ENCODE results near the gene TXNDC12. TPM values are rescaled to one million over a fixed set of nuclear protein-coding genes. Genes with fewer than 3 reads are reported as not detected.

Gene TXNDC12
- total and polyA plus RNA-seq, 12 donors = 14.5 to 74.8 (median 48.2) TPM

- H3K4me3 ChIP-seq = no peak overlapping the region
- no peaks in the 10 kb centered on the region for H3K36me3 ChIP-seq (replicated peaks in 1 of 2)
- H3K9me3 ChIP-seq (replicated peaks in 1 of 3) = no peaks in the 10 kb centered on the region
- DNase-seq = no peak
- no peaks in the 10 kb centered on the region for H3K27me3 ChIP-seq
- intact Hi-C loops (cut with DNase I) = no loop called here
- no peaks in the 10 kb centered on the region for H3K4me1 ChIP-seq (replicated peaks in 1 of 2)
- TF ChIP-seq CTCF (IDR thresholded peaks at IDR 0.05) (no peak), POLR2A (IDR thresholded peaks at IDR 0.05) (no peak)
- H3K27ac ChIP-seq = no peak overlapping the region
Measured at GRCh38 chr1:51978099-51978498, 76.9 kb downstream of the TXNDC12 start.

- Histone ChIP-seq H3K9me3 (replicated peaks in 1 of 3) (no peaks in the 10 kb centered on the region), H3K27me3 (no peaks in the 10 kb centered on the region), H3K4me1 (replicated peaks in 1 of 2) (no peaks in the 10 kb centered on the region), H3K36me3 (replicated peaks in 1 of 2) (no peaks in the 10 kb centered on the region), H3K27ac (no peak overlapping the region), H3K4me3 (no peak overlapping the region)
- intact Hi-C loops (cut with DNase I) = no loop called here
- 92 to 94% (median 92%) methylated on average over 12 of the region's 12 CpGs for WGBS, 4 donors
- no peak for DNase-seq
- no peak for TF ChIP-seq POLR2A (IDR thresholded peaks at IDR 0.05)
Measured at GRCh38 chr1:51976846-51977602, 78.0 kb downstream of the TXNDC12 start.

- TF ChIP-seq POLR2A (IDR thresholded peaks at IDR 0.05) = no peak
- TF ChIP-seq CTCF (IDR thresholded peaks at IDR 0.05) = no peak
- 87 to 98% (median 92%) methylated on average over 1 of the region's 1 CpG for WGBS, 4 donors
- no peaks in the 10 kb centered on the region for H3K9me3 ChIP-seq (replicated peaks in 1 of 3)
- H3K27me3 ChIP-seq = no peaks in the 10 kb centered on the region
- no peaks in the 10 kb centered on the region for H3K36me3 ChIP-seq (replicated peaks in 1 of 2)
- DNase-seq = no peak
- peaks cover 0 to 3% of the 10 kb centered on the region in 2 donors for H3K4me1 ChIP-seq (replicated peaks in 1 of 2)
- H3K4me3 ChIP-seq = no peak overlapping the region
- H3K27ac ChIP-seq = no peak overlapping the region
- intact Hi-C loops (cut with DNase I) = no loop called here
Measured at GRCh38 chr1:51973587-51974474, 81.2 kb downstream of the TXNDC12 start.

Small RNA genes within 50 kb of the gene (small RNA-seq; reads per million reads assigned to genes)
- gene RN7SL290P (0 reads per million in 2 donors), gene RNA5SP48 (0.12 to 0.33 reads per million in 2 donors)

Other genes starting within 250 kb of the TXNDC12 start
- 100 to 1,000 TPM in 5 of 9 donors, 10 to 100 TPM in 4; 49.5 to 146 (median 115) TPM for gene NRDC, start 176.5 kb downstream of the TXNDC12 start, total RNA-seq
- gene NRDC, start 176.5 kb downstream of the TXNDC12 start, polyA plus RNA-seq = 100 to 1,000 TPM; 180 to 373 (median 181) TPM
- gene RAB3B, start 64.5 kb downstream of the TXNDC12 start, total RNA-seq = 1 to 10 TPM in 7 of 9 donors, under 1 TPM in 2; 0.48 to 9.2 (median 2.2) TPM
- 1 to 10 TPM in 2 of 3 donors, under 1 TPM in 1; 0.20 to 4.9 (median 1.2) TPM for gene RAB3B, start 64.5 kb downstream of the TXNDC12 start, polyA plus RNA-seq
- 10 to 100 TPM; 10.3 to 20.4 (median 13.0) TPM for gene KTI12, start 21.4 kb downstream of the TXNDC12 start, total RNA-seq
- gene KTI12, start 21.4 kb downstream of the TXNDC12 start, polyA plus RNA-seq = 1 to 10 TPM; 4.7 to 9.1 (median 6.2) TPM
- 10 to 100 TPM; 39.4 to 99.6 (median 55.2) TPM for gene BTF3L4, start 1.1 kb upstream of the TXNDC12 start, total RNA-seq
- gene BTF3L4, start 1.1 kb upstream of the TXNDC12 start, polyA plus RNA-seq = 100 to 1,000 TPM in 1 of 3 donors, 10 to 100 TPM in 2; 47.6 to 126 (median 72.3) TPM
- gene ZFYVE9, start 86.9 kb upstream of the TXNDC12 start, total RNA-seq = 10 to 100 TPM; 13.7 to 28.9 (median 24.1) TPM
- 10 to 100 TPM in 1 of 3 donors, 1 to 10 TPM in 2; 3.4 to 17.8 (median 3.4) TPM for gene ZFYVE9, start 86.9 kb upstream of the TXNDC12 start, polyA plus RNA-seq

All from adrenal gland (tissue), 12 donors.